Measurements from ENCODE around the gene COL5A3. TPM values are rescaled to one million over a fixed set of nuclear protein-coding genes. Genes with fewer than 3 reads are reported as not detected.
A peak's percentile ranks its signal among the peaks of the same experiment; 100 is the strongest.

Gene COL5A3
- total RNA-seq, 1 donor from 2014 or later = 68.7 TPM

GRCh38 chr19:9989504-9989903, 20.8 kb downstream of the COL5A3 start:
- Mint-ChIP-seq H3K27ac (ENCODE audit: unreplicated experiment) (no peak overlapping the region), H3K4me3 (ENCODE audit: unreplicated experiment) (no peak overlapping the region), H3K4me1 (ENCODE audit: unreplicated experiment) (peaks cover 10% of the 10 kb centered on the region), H3K9me3 (ENCODE audit: unreplicated experiment) (no peaks in the 10 kb centered on the region), H3K27me3 (ENCODE audit: unreplicated experiment) (no peaks in the 10 kb centered on the region), H3K36me3 (ENCODE audit: unreplicated experiment) (peaks cover 29% of the 10 kb centered on the region)
- no peak for DNase-seq (ENCODE audit: extremely low spot score, unreplicated experiment)
- no peak for TF ChIP-seq CTCF (IDR thresholded peaks at IDR 0.05)

- no peaks in the 10 kb centered on the region for H3K27me3 Mint-ChIP-seq (ENCODE audit: unreplicated experiment)
- no peak overlapping the region for H3K4me3 Mint-ChIP-seq (ENCODE audit: unreplicated experiment)
- peaks cover 18% of the 10 kb centered on the region for H3K4me1 Mint-ChIP-seq (ENCODE audit: unreplicated experiment)
- no peaks in the 10 kb centered on the region for H3K9me3 Mint-ChIP-seq (ENCODE audit: unreplicated experiment)
- TF ChIP-seq CTCF (IDR thresholded peaks at IDR 0.05) = no peak
- DNase-seq (ENCODE audit: extremely low spot score, unreplicated experiment) = no peak
- peaks cover 34% of the 10 kb centered on the region for H3K36me3 Mint-ChIP-seq (ENCODE audit: unreplicated experiment)
- peak overlapping the region; percentile 71 for H3K27ac Mint-ChIP-seq (ENCODE audit: unreplicated experiment)
Measured at GRCh38 chr19:9986787-9987281, 23.5 kb downstream of the COL5A3 start.

GRCh38 chr19:9981406-9982260, 28.7 kb downstream of the COL5A3 start:
- Mint-ChIP-seq H3K27me3 (ENCODE audit: unreplicated experiment) (no peaks in the 10 kb centered on the region), H3K27ac (ENCODE audit: unreplicated experiment) (no peak overlapping the region), H3K4me3 (ENCODE audit: unreplicated experiment) (no peak overlapping the region), H3K4me1 (ENCODE audit: unreplicated experiment) (peaks cover 12% of the 10 kb centered on the region), H3K36me3 (ENCODE audit: unreplicated experiment) (peaks cover 26% of the 10 kb centered on the region), H3K9me3 (ENCODE audit: unreplicated experiment) (no peaks in the 10 kb centered on the region)
- DNase-seq (ENCODE audit: extremely low spot score, unreplicated experiment) = no peak
- TF ChIP-seq CTCF (IDR thresholded peaks at IDR 0.05) = no peak

GRCh38 chr19:9972103-9972502, 38.2 kb downstream of the COL5A3 start:
- H3K36me3 Mint-ChIP-seq (ENCODE audit: unreplicated experiment) = peaks cover 32% of the 10 kb centered on the region
- no peaks in the 10 kb centered on the region for H3K9me3 Mint-ChIP-seq (ENCODE audit: unreplicated experiment)
- no peak for DNase-seq (ENCODE audit: extremely low spot score, unreplicated experiment)
- no peaks in the 10 kb centered on the region for H3K27me3 Mint-ChIP-seq (ENCODE audit: unreplicated experiment)
- no peaks in the 10 kb centered on the region for H3K4me1 Mint-ChIP-seq (ENCODE audit: unreplicated experiment)
- TF ChIP-seq CTCF (IDR thresholded peaks at IDR 0.05) = no peak
- H3K4me3 Mint-ChIP-seq (ENCODE audit: unreplicated experiment) = no peak overlapping the region
- no peak overlapping the region for H3K27ac Mint-ChIP-seq (ENCODE audit: unreplicated experiment)

GRCh38 chr19:9971166-9971897, 39.0 kb downstream of the COL5A3 start:
- no peaks in the 10 kb centered on the region for H3K9me3 Mint-ChIP-seq (ENCODE audit: unreplicated experiment)
- TF ChIP-seq CTCF (IDR thresholded peaks at IDR 0.05) = no peak
- no peak for DNase-seq (ENCODE audit: extremely low spot score, unreplicated experiment)
- peaks cover 32% of the 10 kb centered on the region for H3K36me3 Mint-ChIP-seq (ENCODE audit: unreplicated experiment)
- no peak overlapping the region for H3K27ac Mint-ChIP-seq (ENCODE audit: unreplicated experiment)
- peaks cover 2% of the 10 kb centered on the region for H3K4me1 Mint-ChIP-seq (ENCODE audit: unreplicated experiment)
- no peaks in the 10 kb centered on the region for H3K27me3 Mint-ChIP-seq (ENCODE audit: unreplicated experiment)
- H3K4me3 Mint-ChIP-seq (ENCODE audit: unreplicated experiment) = no peak overlapping the region
